ENCODE data around the gene GALNT9.

The GALNT9 gene

GRCh38 chr12:132168311-132169031, 160.9 kb downstream of the GALNT9 start:
- no peak for DNase-seq (ENCODE audit: low read depth)

DNA sequence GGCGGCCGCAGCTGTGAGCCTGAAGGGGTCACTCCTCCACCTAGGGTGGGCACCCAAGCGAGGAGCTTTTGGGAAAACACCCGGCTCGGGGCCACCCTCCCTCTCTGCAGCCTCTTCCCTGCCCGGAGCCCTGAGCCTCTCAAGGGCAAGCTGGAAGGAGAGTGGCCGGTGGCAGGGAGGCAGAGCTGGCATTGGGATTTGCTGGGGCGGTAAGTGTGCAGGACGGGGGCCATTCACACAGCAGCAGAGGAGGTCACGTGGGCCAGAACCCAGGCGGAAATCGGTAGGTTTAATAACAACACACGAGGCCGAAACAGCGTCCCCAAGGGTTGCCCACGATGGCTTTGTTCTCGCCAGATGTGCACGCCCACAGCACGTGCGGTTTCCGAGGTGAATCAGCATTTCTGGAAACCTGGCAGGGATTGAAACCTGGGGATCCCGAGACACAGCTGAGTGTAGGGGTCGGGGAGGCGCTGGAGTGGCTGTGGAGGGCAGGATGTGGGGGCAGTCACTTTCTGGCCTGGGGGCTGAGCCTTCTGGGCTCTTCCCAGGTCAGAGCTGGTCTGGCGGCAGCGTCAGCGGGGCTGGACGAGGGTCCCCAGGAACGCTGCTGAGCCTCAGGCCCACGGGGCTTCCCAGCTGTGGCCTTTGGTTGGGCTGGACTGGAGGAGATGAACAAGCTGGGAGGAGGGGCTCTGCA, 161.6 kb downstream of the GALNT9 start:
- no peak for DNase-seq (ENCODE audit: low read depth)

DNA sequence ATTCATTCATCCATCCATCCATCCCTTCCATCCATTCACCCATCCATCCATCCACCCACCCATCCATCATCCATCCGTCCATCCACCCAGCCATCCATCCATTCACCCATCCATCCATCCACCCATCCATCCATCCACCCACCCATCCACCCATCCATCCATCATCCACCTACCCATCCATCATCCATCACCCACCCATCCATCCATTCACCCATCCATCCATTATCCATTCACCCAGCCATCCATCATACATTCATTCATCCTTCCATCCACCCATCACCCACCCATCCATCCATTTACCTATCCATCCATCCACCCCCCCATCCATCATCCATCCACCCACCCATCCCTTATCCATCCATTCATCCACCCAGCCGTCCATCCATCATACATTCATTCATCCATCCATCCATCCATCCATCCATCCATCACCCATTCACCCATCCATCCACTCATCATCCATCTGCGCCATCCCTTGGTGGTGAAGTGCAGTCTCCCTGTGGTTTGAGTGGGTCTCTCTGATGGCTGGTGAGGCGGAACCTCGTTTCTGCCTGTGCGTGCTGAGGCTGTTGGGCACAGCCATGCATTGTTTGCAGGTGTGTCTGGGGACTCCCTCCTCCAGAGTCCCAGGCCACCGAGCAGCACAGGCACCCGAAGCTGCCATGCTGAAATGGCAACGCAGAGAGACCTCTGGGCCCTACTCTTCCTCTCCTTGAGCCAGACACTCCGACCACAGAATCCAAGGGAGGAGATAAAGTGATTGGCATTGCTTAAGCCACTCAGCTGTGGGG, 162.4 kb downstream of the GALNT9 start:
- no peak for DNase-seq (ENCODE audit: low read depth)

GRCh38 chr12:132166093-132166492, 163.3 kb downstream of the GALNT9 start:
- DNase-seq (ENCODE audit: low read depth): no peak

- no peak for DNase-seq (ENCODE audit: low read depth)
These were observed 163.8 kb downstream of the GALNT9 start for GRCh38 chr12:132165584-132165983.

DNA sequence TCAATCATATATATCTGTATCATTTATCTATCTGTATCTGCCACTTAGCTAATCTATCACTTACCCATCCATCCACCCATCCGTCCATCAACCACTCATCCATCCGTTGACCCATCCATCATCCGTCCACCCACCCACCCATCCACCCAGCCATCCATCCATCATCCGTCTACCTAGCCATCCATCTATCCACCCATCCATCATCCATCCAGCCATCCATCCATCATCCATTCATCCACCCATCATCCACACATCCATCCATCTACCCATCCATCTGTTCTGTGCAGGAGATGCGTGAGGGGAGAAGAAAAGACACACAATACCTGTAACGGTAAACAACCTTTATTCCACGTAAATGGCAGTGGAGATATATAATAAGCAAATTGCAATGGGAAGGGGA, 165.0 kb downstream of the GALNT9 start:
- DNase-seq (ENCODE audit: low read depth): no peak

- DNase-seq (ENCODE audit: low read depth): no peak
These were observed 165.5 kb downstream of the GALNT9 start for GRCh38 chr12:132163911-132164288.

- DNase-seq (ENCODE audit: low read depth): no peak
These were observed 166.1 kb downstream of the GALNT9 start for GRCh38 chr12:132163041-132163910.

GRCh38 chr12:132162508-132163031, 166.8 kb downstream of the GALNT9 start:
- no peak for DNase-seq (ENCODE audit: low read depth)

DNA sequence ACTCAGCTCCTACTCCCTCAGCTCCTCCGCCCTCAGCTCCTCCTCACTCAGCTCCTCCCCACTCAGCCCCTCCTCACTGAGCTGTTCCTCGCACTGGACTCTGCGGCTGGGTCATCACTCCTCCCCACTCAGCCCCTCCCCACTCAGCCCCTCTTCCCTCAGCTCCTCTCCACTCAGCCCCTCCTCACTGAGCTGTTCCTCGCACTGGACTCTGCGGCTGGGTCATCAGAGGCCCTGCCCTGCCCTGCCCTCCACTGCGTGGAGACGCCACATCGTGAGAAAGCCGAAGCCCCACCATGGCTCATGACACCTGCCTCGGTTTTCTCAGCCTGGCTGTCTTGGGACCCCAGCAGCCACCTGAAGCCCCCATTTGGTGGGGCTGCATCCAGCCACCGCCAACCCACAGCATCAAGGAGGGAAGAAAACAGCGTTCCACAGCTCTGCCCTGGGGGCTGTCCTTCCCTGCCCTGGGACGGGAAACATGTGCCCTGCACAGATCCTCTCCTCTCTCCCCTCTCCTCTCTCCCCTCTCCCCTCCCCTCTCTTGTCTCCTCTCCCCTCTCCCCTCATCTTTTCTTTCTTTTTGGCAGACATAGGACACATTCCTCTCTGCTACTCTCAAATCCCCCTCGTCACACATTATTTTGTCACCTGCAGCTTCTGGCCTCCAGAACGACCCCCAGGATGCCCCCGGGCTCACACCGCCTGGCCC, 167.4 kb downstream of the GALNT9 start:
- no peak for DNase-seq (ENCODE audit: low read depth)

- DNase-seq (ENCODE audit: low read depth): no peak
These were observed 168.2 kb downstream of the GALNT9 start for GRCh38 chr12:132161036-132161781.

GRCh38 chr12:132160601-132161035, 168.8 kb downstream of the GALNT9 start:
- DNase-seq (ENCODE audit: low read depth): no peak

- no peak for DNase-seq (ENCODE audit: low read depth)
These were observed 169.4 kb downstream of the GALNT9 start for GRCh38 chr12:132160016-132160415.

DNA sequence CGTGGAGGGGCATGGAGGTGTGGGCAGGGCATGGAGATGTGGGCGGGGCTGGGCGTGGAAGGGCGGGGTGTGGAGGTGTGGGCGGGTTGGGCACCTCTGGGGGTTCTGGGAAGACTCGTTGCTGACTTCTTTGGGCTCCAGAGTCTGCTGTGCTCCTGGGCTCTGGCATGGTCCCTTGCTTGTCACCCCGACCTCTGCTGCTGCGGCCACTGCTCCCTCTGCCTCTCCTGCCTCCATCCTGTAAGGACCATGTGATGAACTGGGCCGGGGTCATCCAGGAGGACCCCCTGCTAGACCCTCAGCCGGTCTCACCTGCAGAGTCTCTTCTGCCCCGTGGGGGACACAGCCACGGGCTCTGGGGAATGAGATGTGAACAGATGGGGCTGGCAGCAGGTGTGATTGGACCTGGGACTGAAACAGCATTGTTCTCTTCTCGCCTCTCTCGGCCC, 169.8 kb downstream of the GALNT9 start:
- no peak for DNase-seq (ENCODE audit: low read depth)

DNA sequence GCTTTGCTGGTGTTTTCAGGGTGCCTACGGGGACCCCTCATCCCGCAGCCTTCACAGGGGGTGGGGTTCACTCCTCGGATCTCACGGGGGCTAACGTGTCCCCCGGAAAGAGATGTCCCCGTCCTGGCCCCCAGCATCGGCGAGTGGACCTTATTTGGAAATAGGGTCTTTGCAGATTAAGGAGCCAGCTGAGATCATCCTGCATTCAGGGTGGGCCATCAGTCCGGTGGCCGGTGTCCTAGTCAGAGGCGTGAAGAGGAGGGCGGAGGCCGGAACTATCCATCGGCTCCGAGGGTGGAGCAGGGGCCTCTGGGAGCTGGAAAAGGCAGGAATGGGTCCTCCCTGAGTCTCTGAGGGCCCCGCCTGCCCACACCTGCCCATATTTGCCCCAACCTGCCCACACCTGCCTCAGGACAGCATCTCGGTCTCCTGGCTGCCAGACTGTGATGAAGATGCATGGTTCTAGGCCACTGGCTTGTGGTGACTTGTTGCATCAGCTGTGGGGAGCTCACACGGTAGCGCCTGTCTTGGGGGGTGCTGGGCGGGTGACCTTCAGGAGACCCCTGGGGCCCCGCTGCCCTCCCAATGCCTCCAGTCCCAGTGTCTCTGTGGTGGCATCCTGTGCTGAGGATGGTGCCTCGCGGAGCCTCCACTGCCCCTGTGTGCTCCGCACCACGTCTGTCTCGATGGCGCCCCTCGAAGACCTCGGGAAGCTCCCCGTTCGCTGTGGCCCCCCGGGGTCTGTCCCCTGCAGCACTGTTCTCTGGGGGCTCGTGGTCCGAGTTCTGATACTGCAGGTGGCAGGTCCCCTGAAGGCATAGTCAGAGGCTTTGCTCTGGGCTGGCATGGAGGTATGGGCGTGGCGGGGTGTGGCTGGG, 170.5 kb downstream of the GALNT9 start:
- DNase-seq (ENCODE audit: low read depth): no peak

DNA sequence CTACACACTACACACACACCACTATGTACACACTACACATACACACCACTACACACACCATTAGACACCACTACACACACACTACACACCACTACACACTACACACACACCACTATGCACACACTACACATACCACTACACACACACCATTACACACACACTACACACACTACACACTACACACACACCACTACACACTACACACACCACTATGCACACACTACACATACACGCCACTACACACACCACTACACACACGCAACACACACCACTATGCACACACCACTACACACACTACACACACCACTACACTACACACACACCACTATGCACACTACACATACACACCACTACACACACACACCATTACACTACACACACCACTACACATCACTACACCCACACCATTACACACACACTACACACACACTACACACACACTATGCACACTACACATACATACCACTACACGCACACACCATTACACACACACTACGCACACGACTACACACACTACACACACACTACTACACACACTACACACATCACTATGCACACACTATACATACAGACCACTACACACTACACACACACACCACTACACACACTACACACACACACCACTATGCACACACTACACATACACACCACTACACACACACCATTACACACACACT, 171.5 kb downstream of the GALNT9 start:
- DNase-seq (ENCODE audit: low read depth): no peak

DNA sequence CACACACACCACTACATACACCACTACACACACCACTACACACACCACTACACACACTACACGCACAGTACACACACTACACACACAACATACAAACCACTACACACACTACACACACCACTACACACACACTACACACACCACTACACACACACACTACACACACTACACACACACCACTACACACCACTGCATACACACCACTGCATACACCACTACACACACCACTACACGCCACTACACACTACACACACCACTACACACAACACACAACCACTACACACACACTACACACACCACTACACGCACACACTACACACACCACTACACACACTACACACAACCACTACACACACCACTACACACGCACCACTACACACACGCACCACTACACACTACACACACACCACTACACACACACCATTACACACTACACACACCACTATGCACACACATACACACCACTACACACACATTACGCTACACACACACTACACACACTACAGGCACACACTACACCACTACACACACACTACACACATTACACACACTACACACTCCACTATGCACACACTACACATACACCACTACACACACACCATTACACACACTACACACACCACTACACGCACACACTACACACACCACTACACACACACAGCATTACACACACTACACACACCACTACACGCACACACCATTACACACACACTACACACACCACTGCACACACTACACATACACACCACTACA, 172.6 kb downstream of the GALNT9 start:
- DNase-seq (ENCODE audit: low read depth): no peak

Data from stimulated activated CD4-positive, alpha-beta T cell treated with anti-CD3 and anti-CD28 coated beads, Interleukin-2, amount 100 ng/mL, for 4 hours (primary cell).